Type B pancreatic cell (in vitro differentiated cells): Measurements from ENCODE around the gene MAP3K6. TPM values are rescaled to one million over a fixed set of nuclear protein-coding genes. Genes with fewer than 3 reads are reported as not detected.
A peak's percentile ranks its signal among the peaks of the same experiment; 100 is the strongest.

Experiments
- DNase-seq: peaks from one replicate; pipeline ENCODE4 v3.0.0; 2021; ENCODE audit warnings: mixed read lengths; ENCODE audit not compliant: unreplicated experiment; ENCODE audit errors: extremely low spot score
- H3K27ac Mint-ChIP-seq: 2 replicates; pipeline ENCODE4 v1.8.0; 2021; ENCODE audit warnings: mild to moderate bottlenecking, mixed read lengths
- H3K27me3 Mint-ChIP-seq: 2 replicates; pipeline ENCODE4 v1.8.0; 2021; ENCODE audit warnings: mixed read lengths
- H3K36me3 Mint-ChIP-seq: 2 replicates; pipeline ENCODE4 v1.8.0; 2021; ENCODE audit warnings: mixed read lengths
- H3K4me1 Mint-ChIP-seq: one replicate; pipeline ENCODE4 v1.8.0; 2021; ENCODE audit warnings: mixed read lengths; ENCODE audit not compliant: unreplicated experiment
- H3K4me3 Mint-ChIP-seq: 2 replicates; pipeline ENCODE4 v1.8.0; 2021; ENCODE audit warnings: mild to moderate bottlenecking, mixed read lengths
- H3K9me3 Mint-ChIP-seq: 2 replicates; pipeline ENCODE4 v1.8.0; 2021; ENCODE audit warnings: mixed read lengths
- CTCF ChIP-seq: fragments of 200-600 bp; sonication (generic); conservative IDR thresholded peaks from 2 replicates; pipeline ENCODE4 v1.5.0; 2021; ENCODE audit warnings: antibody characterized with exemption, mild to moderate bottlenecking
- total RNA-seq: library from RNA; stranded (reverse); gene quantifications from 2 replicates; pipeline ENCODE4 v1.2.1, GENCODE V29; 2021; ENCODE audit warnings: low replicate concordance

Gene MAP3K6
- total RNA-seq, 1 donor from 2014 or later: 15.6 TPM

- H3K9me3 Mint-ChIP-seq: no peaks in the 10 kb centered on the region
- DNase-seq: no peak
- peak overlapping the region; percentile 67 for H3K4me3 Mint-ChIP-seq
- H3K27ac Mint-ChIP-seq: no peak overlapping the region
- H3K36me3 Mint-ChIP-seq: no peaks in the 10 kb centered on the region
- H3K27me3 Mint-ChIP-seq: no peaks in the 10 kb centered on the region
- TF ChIP-seq CTCF: peak; percentile 27
- peaks cover 28% of the 10 kb centered on the region for H3K4me1 Mint-ChIP-seq
Measured at GRCh38 chr1:27368869-27369582, 2.3 kb upstream of the MAP3K6 start.

DNA sequence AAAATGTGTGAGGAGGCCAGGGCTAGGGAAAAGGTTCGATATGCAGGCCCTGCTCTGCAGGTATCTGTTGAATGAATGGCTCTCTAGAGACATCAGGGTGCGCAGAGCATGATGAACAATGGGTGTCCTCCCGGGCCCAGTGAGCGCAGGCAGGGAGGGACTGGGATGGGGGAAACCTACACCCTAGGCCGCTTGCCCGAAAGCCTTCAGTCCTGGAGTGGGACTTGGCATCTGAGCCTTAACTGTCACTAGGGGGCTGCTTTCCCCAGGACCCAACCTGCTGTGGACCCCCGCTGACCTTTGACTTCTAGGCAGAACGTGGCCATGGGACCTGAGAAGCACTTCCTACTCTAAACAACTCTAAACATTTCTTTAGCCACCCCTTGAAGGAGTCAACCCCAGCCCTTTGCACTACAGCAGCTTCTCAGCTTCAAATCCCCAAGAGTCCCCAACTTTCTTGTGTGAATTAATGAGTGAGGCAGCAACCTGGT lies 444 bp upstream of the MAP3K6 start:
- Mint-ChIP-seq H3K36me3 (no peaks in the 10 kb centered on the region), H3K9me3 (no peaks in the 10 kb centered on the region), H3K4me3 (peak overlapping the region; percentile 87), H3K4me1 (peaks cover 28% of the 10 kb centered on the region), H3K27me3 (no peaks in the 10 kb centered on the region), H3K27ac (peak overlapping the region; percentile 90)
- no peak for DNase-seq
- no peak for TF ChIP-seq CTCF

DNA sequence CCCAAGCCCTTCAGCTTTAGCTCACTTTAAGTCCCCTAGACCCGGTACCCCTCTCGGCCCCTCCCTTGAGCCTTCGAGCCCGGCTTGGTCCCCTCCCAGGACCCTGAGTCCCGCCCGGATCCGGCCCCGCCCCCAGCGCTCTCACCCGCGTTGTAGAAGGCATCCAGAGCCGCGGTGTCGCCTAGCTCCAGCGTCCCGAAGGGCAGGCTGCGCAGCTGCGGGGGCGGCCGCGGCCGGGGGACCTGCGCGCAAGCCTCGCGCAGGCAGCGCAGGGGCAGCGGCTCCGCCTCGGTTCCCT lies 699 bp downstream of the MAP3K6 start:
- Mint-ChIP-seq H3K9me3 (no peaks in the 10 kb centered on the region), H3K27me3 (no peaks in the 10 kb centered on the region), H3K36me3 (no peaks in the 10 kb centered on the region), H3K27ac (peak overlapping the region; percentile 99), H3K4me3 (peak overlapping the region; percentile 95), H3K4me1 (peaks cover 28% of the 10 kb centered on the region)
- no peak for TF ChIP-seq CTCF
- peak; percentile 87 for DNase-seq

DNA sequence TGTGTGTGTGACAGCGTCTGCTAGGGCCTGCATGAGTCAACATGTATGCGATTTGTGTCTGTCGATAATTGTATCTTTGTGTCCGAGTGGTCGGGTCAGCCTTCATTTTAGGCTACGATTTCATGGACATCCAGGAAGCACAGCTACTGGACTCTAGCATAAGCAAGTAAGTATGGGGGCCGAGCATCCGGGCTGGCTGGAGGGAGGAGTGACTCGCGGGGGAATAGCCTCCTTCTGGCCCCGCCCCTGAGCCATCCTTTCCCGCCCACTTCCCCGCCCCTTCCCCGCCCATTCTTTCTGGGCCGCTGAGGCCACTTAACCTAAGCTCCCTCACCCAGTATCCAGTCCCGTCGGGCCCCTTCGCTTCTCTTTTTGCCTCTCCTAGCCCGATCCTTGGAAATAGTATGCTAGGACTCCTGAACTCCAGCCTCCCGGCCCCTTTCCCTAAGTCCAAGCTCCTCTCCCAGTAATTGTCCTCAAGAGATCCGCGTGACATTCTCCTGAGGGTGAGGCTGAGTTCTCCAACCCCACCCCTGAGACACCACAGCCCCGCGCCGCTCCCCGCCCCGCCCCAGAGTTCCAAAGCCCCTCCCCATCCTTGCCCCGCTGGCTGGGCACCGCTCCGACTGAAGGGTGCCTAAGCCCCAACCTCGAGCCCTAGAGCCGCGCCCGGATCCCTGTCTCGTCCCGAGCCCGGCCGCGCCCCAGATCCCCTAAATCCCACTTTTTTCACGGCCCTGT lies 1.2 kb downstream of the MAP3K6 start:
- TF ChIP-seq CTCF: no peak
- Mint-ChIP-seq H3K36me3 (no peaks in the 10 kb centered on the region), H3K4me1 (peaks cover 28% of the 10 kb centered on the region)

GRCh38 chr1:27364696-27365371 lies 1.9 kb downstream of the MAP3K6 start:
- peak overlapping the region; percentile 99 for H3K27ac Mint-ChIP-seq
- H3K27me3 Mint-ChIP-seq: peaks cover 4% of the 10 kb centered on the region
- DNase-seq: no peak
- peaks cover under 1% of the 10 kb centered on the region for H3K36me3 Mint-ChIP-seq
- no peak for TF ChIP-seq CTCF
- peak overlapping the region; percentile 95 for H3K4me3 Mint-ChIP-seq
- H3K9me3 Mint-ChIP-seq: no peaks in the 10 kb centered on the region
- peaks cover 31% of the 10 kb centered on the region for H3K4me1 Mint-ChIP-seq

More for the DNA sequence above, 1.2 kb downstream of the MAP3K6 start:
- peak overlapping the region; percentile 95 for H3K4me3 Mint-ChIP-seq
- H3K27ac Mint-ChIP-seq: peak overlapping the region; percentile 99
- DNase-seq: peak; percentile 85
- no peaks in the 10 kb centered on the region for H3K27me3 Mint-ChIP-seq
- H3K9me3 Mint-ChIP-seq: no peaks in the 10 kb centered on the region
